Thoracic aorta (tissue), 2 donors: Measurements from ENCODE around the gene RNF187. TPM values are rescaled to one million over a fixed set of nuclear protein-coding genes. Genes with fewer than 3 reads are reported as not detected.

Experiments used
- ATAC-seq: fragments of 150-250 bp; one replicate; pipeline ENCODE4 v1.8.0; 2017; ENCODE audit warnings: low read depth; ENCODE audit not compliant: insufficient number of reproducible peaks, low FRiP score
- DNase-seq: peaks from one replicate; pipeline ENCODE4 v3.0.0-alpha.2; 2020; ENCODE audit warnings: low spot score
- H3K27ac ChIP-seq, 2 donors: fragments of 200-600 bp; sonication (generic); 1 replicate in 1 of 2; 2 replicates in 1 of 2; pipeline ENCODE4 v1.5.1; 2016; ENCODE audit warnings: mild to moderate bottlenecking in 2 of 2, moderate library complexity in 2 of 2
- H3K27me3 ChIP-seq: fragments of 200-600 bp; sonication (generic); replicated peaks from 2 replicates; pipeline ENCODE4 v1.6.0; 2016; ENCODE audit warnings: mild to moderate bottlenecking; ENCODE audit not compliant: insufficient read depth
- H3K36me3 ChIP-seq: fragments of 200-600 bp; sonication (generic); one replicate; pipeline ENCODE4 v1.5.1; 2016
- H3K4me1 ChIP-seq, 2 donors: fragments of 200-600 bp; sonication (generic); 1 replicate in 1 of 2; 2 replicates in 1 of 2; pipeline versions ENCODE4 v1.5.1 to v1.6.0; 2016; ENCODE audit warnings: low read depth in 2 of 2, mild to moderate bottlenecking in 1 of 2; ENCODE audit not compliant: control insufficient read depth in 1 of 2
- H3K4me3 ChIP-seq: fragments of 200-600 bp; sonication (generic); 2 replicates; pipeline ENCODE4 v1.5.1; 2016; ENCODE audit warnings: mild to moderate bottlenecking
- H3K9me3 ChIP-seq: fragments of 200-600 bp; sonication (generic); 2 replicates; pipeline ENCODE4 v1.5.1; 2016
- CTCF ChIP-seq: fragments of 200-600 bp; sonication (generic); IDR thresholded peaks from one replicate; pipeline ENCODE4 v1.5.1; 2019; ENCODE audit warnings: antibody characterized with exemption
- total RNA-seq, 2 donors: library from RNA; depleted of rRNA; stranded (reverse); fragments of >200 nt; gene quantifications; one replicate each; pipeline versions ENCODE4 v1.1.0 to v1.2.3, GENCODE V29; 2016

RNF187 gene
- total RNA-seq, 2 donors from 2014 or later = 35.6 to 70.1 TPM

GRCh38 chr1:228494391-228494790 is 7.2 kb downstream of the RNF187 start:
- ATAC-seq (no peak), DNase-seq (no peak)
- Histone ChIP-seq H3K4me3 (no peak overlapping the region), H3K36me3 (peaks cover 30% of the 10 kb centered on the region), H3K9me3 (no peaks in the 10 kb centered on the region), H3K4me1 (peaks cover 2 to 6% of the 10 kb centered on the region in 2 donors), H3K27me3 (no peaks in the 10 kb centered on the region), H3K27ac (no peak overlapping the region)
- TF ChIP-seq CTCF = no peak

GRCh38 chr1:228494970-228495853 is 8.0 kb downstream of the RNF187 start:
- DNase-seq = no peak
- H3K36me3 ChIP-seq = peaks cover 22% of the 10 kb centered on the region
- H3K4me1 ChIP-seq = peaks cover 0 to under 1% of the 10 kb centered on the region in 2 donors
- ATAC-seq = no peak
- no peaks in the 10 kb centered on the region for H3K27me3 ChIP-seq
- H3K27ac ChIP-seq = no peak overlapping the region
- TF ChIP-seq CTCF = no peak
- H3K9me3 ChIP-seq = no peaks in the 10 kb centered on the region
- H3K4me3 ChIP-seq = no peak overlapping the region

- no peaks in the 10 kb centered on the region for H3K27me3 ChIP-seq
- ATAC-seq = no peak
- H3K9me3 ChIP-seq = no peaks in the 10 kb centered on the region
- no peak for TF ChIP-seq CTCF
- peaks cover 0 to 9% of the 10 kb centered on the region in 2 donors for H3K4me1 ChIP-seq
- H3K36me3 ChIP-seq = peaks cover 22% of the 10 kb centered on the region
- H3K27ac ChIP-seq = no peak overlapping the region
- no peak overlapping the region for H3K4me3 ChIP-seq
- no peak for DNase-seq
Measured at GRCh38 chr1:228496084-228496483, 8.9 kb downstream of the RNF187 start.

- H3K4me3 ChIP-seq = no peak overlapping the region
- peaks cover 22% of the 10 kb centered on the region for H3K36me3 ChIP-seq
- no peak for TF ChIP-seq CTCF
Measured at GRCh38 chr1:228496494-228496893, 9.3 kb downstream of the RNF187 start.

GRCh38 chr1:228497206-228497605 is 10.0 kb downstream of the RNF187 start:
- no peak for ATAC-seq
- no peaks in the 10 kb centered on the region for H3K27me3 ChIP-seq
- no peak overlapping the region for H3K27ac ChIP-seq
- no peak overlapping the region for H3K4me3 ChIP-seq
- H3K4me1 ChIP-seq = peaks cover 0 to 13% of the 10 kb centered on the region in 2 donors
- no peak for TF ChIP-seq CTCF
- H3K36me3 ChIP-seq = peaks cover 22% of the 10 kb centered on the region
- no peak for DNase-seq
- H3K9me3 ChIP-seq = no peaks in the 10 kb centered on the region

More at GRCh38 chr1:228496494-228496893, 9.3 kb downstream of the RNF187 start:
- no peaks in the 10 kb centered on the region for H3K27me3 ChIP-seq
- H3K9me3 ChIP-seq = no peaks in the 10 kb centered on the region
- H3K27ac ChIP-seq = no peak overlapping the region
- H3K4me1 ChIP-seq = peaks cover 0 to 13% of the 10 kb centered on the region in 2 donors
- no peak for ATAC-seq
- no peak for DNase-seq
